Placental epithelial cell (primary cell): ENCODE data around the gene GSTA5. TPM values are rescaled to one million over a fixed set of nuclear protein-coding genes. Genes with fewer than 3 reads are reported as not detected.

Experiments used
- total RNA-seq: library from RNA; depleted of rRNA; stranded (reverse); fragments of >200 nt; gene quantifications from 2 replicates; pipeline ENCODE4 v1.2.3, GENCODE V29; 2012

The GSTA5 gene
- not detected in 2 replicates for total RNA-seq

DNA sequence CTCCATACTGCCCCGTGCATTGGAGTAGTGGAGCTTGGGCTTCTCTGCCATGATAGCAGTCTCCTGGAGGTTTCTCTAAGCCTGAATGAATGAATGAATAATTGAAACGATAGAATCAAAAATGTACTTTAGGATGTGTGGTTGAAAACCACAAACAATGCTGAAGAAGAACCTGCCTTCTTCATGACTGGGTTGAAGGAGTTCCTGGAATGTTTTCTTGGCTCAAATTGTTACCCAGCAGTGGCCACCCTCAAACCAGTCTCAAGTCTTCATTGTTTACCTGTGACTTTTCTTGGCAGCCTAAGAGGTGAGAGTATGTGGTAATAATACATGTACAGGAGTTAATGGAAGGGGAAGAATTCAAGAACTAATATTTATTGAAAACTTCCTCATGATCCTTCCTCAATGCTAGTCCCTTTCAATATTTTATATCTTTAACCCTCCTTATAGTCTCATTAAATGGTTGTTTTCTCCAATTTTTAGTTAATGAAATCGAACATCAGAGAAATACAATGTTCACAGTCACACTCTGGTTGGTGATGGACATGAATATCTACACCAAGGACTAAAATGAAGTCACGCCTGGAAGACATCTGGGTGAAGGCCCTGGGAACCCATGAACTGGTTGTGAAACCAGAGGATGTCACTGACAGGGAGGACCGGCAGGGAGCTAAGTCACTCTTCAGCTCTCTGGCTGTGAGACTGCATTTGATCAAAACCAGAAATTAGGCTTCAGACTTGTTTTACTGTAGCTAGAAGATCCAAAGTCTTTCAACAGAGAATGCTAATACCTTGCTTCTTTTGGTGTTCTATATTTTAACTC is at the start of gene GSTA5:
GSTA5 (minus strand) TSS at position 51 of the 823 bp plus-strand sequence.

DNA sequence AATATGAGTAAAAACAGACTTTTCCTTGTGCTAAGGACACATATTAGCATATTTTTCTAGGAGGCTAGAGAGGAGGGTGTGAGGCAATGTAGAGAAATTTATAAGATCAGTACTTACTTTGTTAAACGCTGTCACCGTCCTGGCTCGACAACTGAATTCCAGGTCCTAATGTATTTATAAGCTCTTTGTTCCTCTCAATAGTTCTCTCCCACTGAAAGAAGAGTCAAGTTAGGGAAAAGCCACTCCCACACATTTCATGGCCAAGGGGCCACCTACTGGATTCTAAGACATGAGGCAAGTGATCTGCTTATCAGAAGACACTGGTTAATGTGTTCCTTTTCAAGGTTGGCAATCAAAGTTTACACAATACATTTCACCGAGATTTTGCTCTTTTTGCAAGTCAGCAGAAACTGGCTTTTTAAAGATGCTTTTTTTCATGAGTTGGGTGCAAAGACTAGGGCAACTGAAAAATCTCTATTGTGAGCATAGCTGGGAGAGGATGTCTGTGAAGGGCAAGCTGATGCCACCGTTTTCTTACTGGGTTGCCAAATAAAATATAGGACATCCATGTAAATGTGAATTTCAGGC is 36.9 kb downstream of the GSTA5 start, which contains the start of gene GSTA1:
GSTA1 (minus strand) TSS at position 149 of the 588 bp plus-strand sequence. CDS start 4,549 bp downstream, outside the sequence.

Other genes with a start within 250 kb of the GSTA5 start
- 14.5 and 36.5 TPM in 2 replicates for gene TMEM14A, start 169.7 kb downstream of the GSTA5 start, total RNA-seq
- gene GSTA2, start 77.3 kb downstream of the GSTA5 start, total RNA-seq, result not detected in 2 replicates
- not detected in 2 replicates for gene GSTA1, start 37.0 kb downstream of the GSTA5 start, total RNA-seq
- gene GSTA3, start 68.9 kb upstream of the GSTA5 start, total RNA-seq, result not detected in 2 replicates
- 26.5 and 51.0 TPM in 2 replicates for gene GSTA4, start 154.5 kb upstream of the GSTA5 start, total RNA-seq
- 8.2 and 11.0 TPM in 2 replicates for gene CILK1, start 221.0 kb upstream of the GSTA5 start, total RNA-seq
- gene FBXO9, start 224.6 kb upstream of the GSTA5 start, total RNA-seq, result 41.6 and 44.4 TPM in 2 replicates